ENCODE data around the gene ZNF581.

DNA sequence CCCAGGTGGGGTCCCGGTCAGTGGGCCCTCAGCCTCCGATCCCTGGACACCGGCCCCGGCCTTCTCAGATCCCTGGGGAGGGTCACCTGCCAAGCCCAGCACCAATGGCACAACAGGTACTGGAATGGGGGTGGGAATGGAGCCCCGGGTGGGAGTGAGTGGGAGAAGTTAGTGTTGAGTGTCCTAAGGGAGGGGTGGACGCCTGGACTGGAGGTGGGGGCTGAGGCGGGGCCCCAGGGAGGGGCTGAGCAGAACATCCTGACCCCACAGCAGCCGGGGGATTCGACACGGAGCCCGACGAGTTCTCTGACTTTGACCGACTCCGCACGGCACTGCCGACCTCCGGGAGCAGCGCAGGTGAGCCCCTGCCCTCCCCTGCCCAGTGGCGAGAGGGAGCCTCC is 49.2 kb downstream of the ZNF581 start:
- no peak for TF ChIP-seq POLR2A (IDR thresholded peaks at IDR 0.05)
- TF ChIP-seq, protein P1, sequence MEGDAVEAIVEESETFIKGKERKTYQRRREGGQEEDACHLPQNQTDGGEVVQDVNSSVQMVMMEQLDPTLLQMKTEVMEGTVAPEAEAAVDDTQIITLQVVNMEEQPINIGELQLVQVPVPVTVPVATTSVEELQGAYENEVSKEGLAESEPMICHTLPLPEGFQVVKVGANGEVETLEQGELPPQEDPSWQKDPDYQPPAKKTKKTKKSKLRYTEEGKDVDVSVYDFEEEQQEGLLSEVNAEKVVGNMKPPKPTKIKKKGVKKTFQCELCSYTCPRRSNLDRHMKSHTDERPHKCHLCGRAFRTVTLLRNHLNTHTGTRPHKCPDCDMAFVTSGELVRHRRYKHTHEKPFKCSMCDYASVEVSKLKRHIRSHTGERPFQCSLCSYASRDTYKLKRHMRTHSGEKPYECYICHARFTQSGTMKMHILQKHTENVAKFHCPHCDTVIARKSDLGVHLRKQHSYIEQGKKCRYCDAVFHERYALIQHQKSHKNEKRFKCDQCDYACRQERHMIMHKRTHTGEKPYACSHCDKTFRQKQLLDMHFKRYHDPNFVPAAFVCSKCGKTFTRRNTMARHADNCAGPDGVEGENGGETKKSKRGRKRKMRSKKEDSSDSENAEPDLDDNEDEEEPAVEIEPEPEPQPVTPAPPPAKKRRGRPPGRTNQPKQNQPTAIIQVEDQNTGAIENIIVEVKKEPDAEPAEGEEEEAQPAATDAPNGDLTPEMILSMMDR (IDR thresholded peaks at IDR 0.05) = no peak
